NCI-H2107 (cell line): ENCODE results near the gene LUC7L3.
A peak's percentile ranks its signal among the peaks of the same experiment; 100 is the strongest.

ENCODE experiments used
- DNase-seq: peaks from one replicate; lab custom pipeline; 2025; lab: John Stamatoyannopoulos, UW

Gene LUC7L3

GRCh38 chr17:50685691-50686493 is 33.5 kb upstream of the LUC7L3 start:
- DNase-seq: no peak

DNA sequence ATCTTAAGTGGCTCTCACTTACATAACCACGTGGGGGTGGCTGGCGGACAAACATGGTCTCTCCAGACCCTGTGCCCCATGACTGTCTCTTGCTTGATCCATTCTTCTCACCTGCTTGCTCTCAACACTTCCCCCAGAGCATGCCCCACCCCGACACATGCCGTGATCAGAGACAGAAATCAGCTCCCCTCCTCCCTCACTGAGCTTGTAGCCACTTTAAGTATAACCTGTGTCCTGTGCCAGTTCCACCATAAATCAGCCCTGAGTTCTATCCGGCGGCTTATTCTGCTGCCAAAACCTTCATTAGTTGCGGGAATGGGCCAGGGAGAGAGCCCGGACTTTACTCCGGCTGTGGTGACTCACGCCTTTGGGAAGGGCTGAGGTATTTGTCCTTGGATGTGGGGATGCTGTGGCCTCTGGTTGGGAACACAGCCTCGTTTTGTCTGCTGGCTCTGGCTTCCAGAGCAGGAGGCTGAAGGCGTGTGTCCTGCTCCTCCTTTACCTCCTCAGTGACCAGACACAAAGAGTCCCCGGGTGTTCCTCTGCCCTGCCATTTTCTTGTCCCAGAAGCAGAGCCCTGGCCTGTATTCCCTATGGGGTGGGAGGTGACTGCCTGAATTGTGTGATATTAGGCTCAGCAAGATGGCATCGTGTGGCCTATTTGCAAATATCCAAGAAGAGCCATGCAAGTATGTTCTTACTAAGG is 32.8 kb upstream of the LUC7L3 start:
- no peak for DNase-seq

GRCh38 chr17:50687200-50688066 is 32.0 kb upstream of the LUC7L3 start:
- DNase-seq: no peak

DNA sequence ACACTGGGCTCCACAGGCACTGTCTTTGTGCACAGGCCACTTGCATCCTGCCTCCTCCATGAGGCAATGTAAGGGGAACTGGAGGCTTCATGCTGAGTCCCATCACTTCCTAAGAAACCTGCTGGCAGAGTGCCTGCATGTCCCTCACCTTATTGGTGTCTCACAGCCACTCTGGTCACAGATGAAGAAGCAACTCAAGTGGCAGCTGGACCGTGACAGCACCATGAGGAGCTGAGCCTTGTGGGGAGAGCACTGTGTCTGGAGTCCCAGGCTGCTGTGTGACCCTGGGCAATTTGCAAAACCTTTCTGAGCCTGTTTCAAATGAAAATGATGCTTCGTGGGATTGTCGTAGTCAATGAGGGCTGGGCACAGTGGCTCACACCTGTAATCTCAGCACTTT is 31.2 kb upstream of the LUC7L3 start:
- no peak for DNase-seq

GRCh38 chr17:50689251-50689650 is 30.2 kb upstream of the LUC7L3 start:
- DNase-seq: no peak

DNA sequence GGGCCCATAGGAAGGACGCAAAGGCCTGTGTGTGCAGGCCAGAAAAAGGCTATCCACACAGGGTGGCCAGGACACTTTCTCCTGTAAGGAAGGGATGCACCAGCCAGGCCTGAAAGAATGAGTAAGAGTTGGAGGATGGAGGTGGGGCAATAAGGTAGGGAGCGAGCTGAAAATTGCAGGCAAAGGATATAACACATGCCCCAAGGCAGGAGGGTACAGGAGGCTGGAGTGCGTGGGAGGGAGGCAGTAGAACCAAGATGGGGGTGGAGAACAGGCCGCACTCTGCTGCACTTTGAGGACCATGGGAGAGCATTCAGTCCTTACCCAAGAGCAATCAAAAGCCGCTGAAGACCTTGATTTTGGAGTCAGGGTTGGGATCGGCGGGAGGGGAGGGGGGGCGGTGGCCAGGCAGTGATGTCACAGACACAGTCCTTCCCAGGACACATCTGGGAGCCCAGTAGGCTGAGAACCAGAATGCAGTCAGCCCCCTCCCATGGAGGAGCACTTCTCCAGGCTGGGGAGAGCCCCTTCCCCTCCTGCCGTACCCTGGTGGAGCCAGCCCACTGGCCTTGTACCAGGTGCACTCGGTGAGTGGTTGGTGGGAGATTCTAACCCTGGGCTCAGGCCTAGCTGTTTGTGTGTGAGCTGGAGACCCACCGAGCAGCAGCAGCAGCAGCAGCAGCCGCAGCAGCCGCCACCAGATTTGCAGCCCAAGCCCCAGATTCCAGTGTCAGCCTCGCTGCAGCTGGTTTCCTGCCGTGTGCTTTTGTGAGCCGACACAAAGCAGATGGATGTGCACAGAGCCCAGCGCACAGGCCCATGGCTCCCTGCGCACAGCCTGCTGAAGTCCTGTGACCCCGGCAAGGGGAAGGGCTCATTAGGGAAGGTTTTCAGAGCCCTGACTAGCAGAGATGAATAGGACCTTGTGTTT is 29.2 kb upstream of the LUC7L3 start:
- no peak for DNase-seq

- no peak for DNase-seq
Measured at GRCh38 chr17:50690887-50691549, 28.4 kb upstream of the LUC7L3 start.

GRCh38 chr17:50691550-50692447 is 27.6 kb upstream of the LUC7L3 start:
- peak; percentile 48 for DNase-seq

- DNase-seq: no peak
Measured at GRCh38 chr17:50692448-50693035, 26.9 kb upstream of the LUC7L3 start.

DNA sequence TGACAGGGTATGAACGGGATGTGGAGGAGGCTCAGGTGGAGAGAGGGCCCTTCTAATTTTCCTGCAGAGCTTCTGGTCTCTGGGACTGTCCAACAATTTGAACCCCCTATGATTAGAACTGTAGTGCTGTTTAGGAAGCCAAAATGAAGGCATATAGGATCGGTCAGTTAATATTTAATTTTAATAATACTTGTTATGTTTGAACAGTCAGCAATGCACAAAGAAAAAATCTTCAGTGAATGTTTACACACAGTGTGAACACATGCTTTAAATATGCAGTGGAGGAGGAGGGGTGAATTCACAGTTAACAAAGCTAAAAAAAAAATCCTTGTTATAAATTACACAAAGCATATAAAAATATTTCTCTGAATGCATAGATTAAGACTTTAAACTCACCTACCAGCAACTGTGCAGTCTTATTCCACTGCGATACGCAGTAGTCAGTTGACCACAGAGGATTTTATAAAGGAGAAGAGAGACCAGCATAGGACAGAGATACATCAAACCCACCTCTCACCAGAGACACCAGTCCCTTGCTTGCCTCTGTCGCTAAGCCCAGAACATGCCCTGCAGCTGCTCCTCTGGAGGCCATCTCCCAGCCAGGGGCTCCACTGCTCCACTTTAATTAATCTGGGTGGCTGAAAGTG is 26.2 kb upstream of the LUC7L3 start:
- DNase-seq: no peak

GRCh38 chr17:50696365-50696879 is 23.0 kb upstream of the LUC7L3 start:
- DNase-seq: no peak

GRCh38 chr17:50697062-50697461 is 22.3 kb upstream of the LUC7L3 start:
- no peak for DNase-seq

DNA sequence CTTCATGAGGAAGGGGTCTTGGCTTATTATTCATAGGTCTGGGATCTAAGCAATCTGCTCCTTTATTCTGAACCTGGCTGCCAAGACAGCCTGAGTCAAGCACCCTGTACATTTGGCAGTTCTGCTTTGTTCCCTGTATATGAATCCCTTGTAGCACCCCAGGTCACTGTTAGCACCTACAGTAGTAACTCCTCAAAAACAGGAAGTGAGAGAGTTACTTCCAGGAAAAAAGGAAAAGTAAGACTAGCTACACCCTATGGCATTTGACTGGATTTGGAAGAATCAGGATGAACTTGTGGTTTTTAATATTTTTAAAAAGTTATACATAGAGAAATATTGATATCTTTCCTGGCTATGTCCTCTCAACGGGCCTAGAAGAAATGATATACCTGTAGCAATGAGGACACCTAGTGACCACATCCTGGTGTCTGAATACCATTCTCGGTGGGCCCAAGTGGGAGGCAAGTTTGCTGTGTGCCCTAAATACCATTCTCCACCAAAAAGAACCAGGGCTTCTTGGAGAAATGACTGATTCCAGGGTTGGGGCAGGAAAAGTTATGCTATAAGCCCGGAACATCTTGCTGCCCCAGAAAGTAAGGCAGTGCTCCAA is 21.6 kb upstream of the LUC7L3 start:
- DNase-seq: no peak

DNA sequence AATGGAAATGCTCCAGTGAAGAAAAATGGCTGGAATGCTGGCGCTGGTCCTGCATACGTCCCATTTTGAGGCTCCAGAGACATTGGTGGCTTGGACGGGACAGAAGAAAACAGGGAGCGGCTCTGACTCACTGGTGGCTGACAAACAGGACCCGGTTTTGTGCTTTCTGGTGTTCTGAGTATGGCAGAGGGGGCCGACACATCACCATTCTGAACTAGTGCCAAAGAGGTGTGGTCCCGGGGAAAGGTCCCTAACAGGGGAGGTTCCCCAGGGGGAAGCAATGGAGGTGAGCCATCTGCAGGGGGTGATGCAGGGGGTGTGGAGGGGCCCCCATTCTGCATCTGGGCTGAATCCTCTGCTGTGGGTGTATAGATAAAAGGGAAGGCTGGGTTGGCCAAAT is 20.0 kb upstream of the LUC7L3 start:
- no peak for DNase-seq

GRCh38 chr17:50703162-50703561 is 16.2 kb upstream of the LUC7L3 start:
- no peak for DNase-seq

DNA sequence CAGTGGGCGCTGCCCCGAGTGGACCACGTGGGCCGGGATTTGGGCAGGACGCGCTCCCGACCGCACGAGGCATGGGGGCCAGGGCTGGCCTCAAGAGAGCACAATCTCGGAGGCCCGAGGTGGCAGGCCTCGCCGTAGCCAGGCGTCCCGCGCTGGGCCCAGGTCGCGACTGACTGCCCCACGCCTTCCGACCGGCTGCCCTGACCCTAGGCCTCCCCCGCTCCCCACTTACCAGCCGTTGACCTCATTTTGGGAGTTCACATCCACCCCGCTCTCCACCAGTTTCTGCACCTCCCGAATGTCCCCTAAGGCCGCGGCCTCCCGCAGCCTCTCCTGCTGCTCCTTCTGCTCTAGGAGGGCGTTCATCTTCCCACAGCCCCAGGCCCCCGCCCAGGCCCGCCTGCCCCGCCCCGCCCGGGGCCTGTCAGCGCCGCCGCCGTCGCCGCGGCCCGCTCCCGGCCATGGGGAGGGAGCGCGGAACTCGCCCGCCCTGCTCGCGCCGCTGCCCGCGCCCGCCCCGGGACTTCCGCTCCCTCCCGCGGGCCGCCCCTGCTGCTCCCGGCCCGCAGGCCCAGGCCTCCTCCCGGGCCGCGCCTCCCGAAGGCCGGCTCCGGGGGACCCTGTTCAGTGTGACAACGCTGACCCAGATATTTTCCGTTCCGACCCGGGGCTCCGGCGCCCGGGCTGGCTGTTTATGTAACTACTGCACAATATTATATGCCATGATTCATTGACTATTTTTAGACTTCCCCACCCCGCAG is 11.9 kb upstream of the LUC7L3 start, which contains the start of gene ANKRD40:
TSS of gene ANKRD40 (minus strand) at position 626 of the 761 bp plus-strand sequence. CDS start at position 366, 260 bp downstream.
- peak; percentile 80 for DNase-seq
